Transverse colon (tissue), 4 donors: Measurements from ENCODE around the gene ASAH2. TPM values are rescaled to one million over a fixed set of nuclear protein-coding genes. Genes with fewer than 3 reads are reported as not detected.
A peak's percentile ranks its signal among the peaks of the same experiment; 100 is the strongest.

Experiments used
- DNase-seq: peaks from one replicate; pipeline ENCODE4 v3.0.0-alpha.2; 2019
- H3K27ac ChIP-seq, 4 donors: fragments of 200-600 bp; sonication (generic); 2 replicates each; pipeline ENCODE4 v1.5.1; 2016 to 2018; ENCODE audit warnings: inconsistent platforms in 4 of 4
- H3K27me3 ChIP-seq: fragments of 200-600 bp; sonication (generic); 2 replicates; pipeline ENCODE4 v1.5.1; 2017; ENCODE audit warnings: inconsistent platforms
- H3K36me3 ChIP-seq, 4 donors: fragments of 200-600 bp; sonication (generic); 2 replicates each; pipeline ENCODE4 v1.5.1; 2017 to 2019; ENCODE audit warnings: inconsistent platforms in 4 of 4
- H3K4me1 ChIP-seq, 4 donors: fragments of 200-600 bp; sonication (generic); 2 replicates each; pipeline ENCODE4 v1.5.1; 2017 to 2020; ENCODE audit warnings: inconsistent platforms in 4 of 4
- H3K4me3 ChIP-seq, 4 donors: fragments of 200-600 bp; sonication (generic); 1 replicate in 1 of 4; 2 replicates in 3 of 4; pipeline versions ENCODE4 v1.5.1 to v1.6.1; 2017 to 2019; ENCODE audit warnings: inconsistent platforms in 4 of 4
- H3K9me3 ChIP-seq, 2 donors: fragments of 200-600 bp; sonication (generic); 2 replicates each; pipeline ENCODE4 v1.5.1; 2017 to 2019; ENCODE audit warnings: inconsistent platforms in 2 of 2
- EP300 ChIP-seq: sonication (generic); formaldehyde crosslinking; IDR thresholded peaks from one replicate; pipeline ENCODE4 v1.6.1; 2017; ENCODE audit warnings: antibody characterized with exemption, low read depth
- POLR2A ChIP-seq: fragments of 450-650 bp; IDR thresholded peaks from one replicate; pipeline ENCODE4 v1.6.1; 2016; ENCODE audit warnings: antibody characterized with exemption, mild to moderate bottlenecking, moderate library complexity
- POLR2AphosphoS5 ChIP-seq, 3 donors: sonication (generic); formaldehyde crosslinking; IDR thresholded peaks; one replicate each; pipeline ENCODE4 v1.6.1; 2016; ENCODE audit warnings: antibody characterized with exemption in 3 of 3
- WGBS, 2 donors: methylation state at CpG; one replicate each; pipeline ENCODE4 v1.1.5; 2018; ENCODE audit warnings: low coverage in 1 of 2; 5-methylcytosine and 5-hydroxymethylcytosine counted together
- in situ Hi-C, 4 donors: fragments of 200-750 bp; cut with MboI; loops; one replicate each; pipeline versions ENCODE4 v1.15.0 to v1.15.1; 2017; ENCODE audit warnings: low sequenced_read_pairs in 3 of 4, low pct_ligation_motif_present in 1 of 4, low pct_unique_long_range_greater_than_20kb in 1 of 4
- intact Hi-C: fragments of 100-400 bp; cut with DNase I; formaldehyde crosslinking; loops from one replicate; pipeline ENCODE4 v1.15.1; 2023; ENCODE audit warnings: low total_unique reads
- total RNA-seq, 4 donors: library from RNA; depleted of rRNA; stranded (reverse); fragments of >200 nt; gene quantifications; one replicate each; pipeline ENCODE4 v1.1.0, GENCODE V29; 2016
- TF ChIP-seq, protein P1 (sequence below), 5 experiments: fragments of 200-600 bp in 3 of 5; fragments of 450-650 bp in 2 of 5; sonication (generic) in 3 of 5; IDR thresholded peaks; 1 replicate in 2 of 5; 2 replicates in 3 of 5; pipeline ENCODE4 v1.5.1; 2016 to 2017; ENCODE audit warnings: antibody characterized with exemption in 5 of 5, inconsistent platforms in 3 of 5, mild to moderate bottlenecking in 2 of 5, moderate library complexity in 1 of 5

ASAH2 gene
- total RNA-seq, 4 donors from 2014 or later, result 0.32 to 0.75 (median 0.40) TPM

GRCh38 chr10:50291261-50291850, 40.0 kb upstream of the ASAH2 start:
- H3K9me3 ChIP-seq, result no peaks in the 10 kb centered on the region
- peaks cover 0 to 3% (median 0%) of the 10 kb centered on the region in 4 donors for H3K4me1 ChIP-seq
- H3K27ac ChIP-seq, result no peak overlapping the region
- in situ Hi-C loops, result no loop called here
- WGBS, 2 donors, result 50 to 74% methylated on average over 1 of the region's 1 CpG
- H3K27me3 ChIP-seq, result no peaks in the 10 kb centered on the region
- DNase-seq, result no peak
- intact Hi-C loops, result loop anchor here (10.0 kb wide), 1 partner anchor 343 kb away; no protein-coding TSS in a partner anchor
- no peak for TF ChIP-seq POLR2AphosphoS5 (IDR thresholded peaks at IDR 0.05)
- TF ChIP-seq, protein P1, sequence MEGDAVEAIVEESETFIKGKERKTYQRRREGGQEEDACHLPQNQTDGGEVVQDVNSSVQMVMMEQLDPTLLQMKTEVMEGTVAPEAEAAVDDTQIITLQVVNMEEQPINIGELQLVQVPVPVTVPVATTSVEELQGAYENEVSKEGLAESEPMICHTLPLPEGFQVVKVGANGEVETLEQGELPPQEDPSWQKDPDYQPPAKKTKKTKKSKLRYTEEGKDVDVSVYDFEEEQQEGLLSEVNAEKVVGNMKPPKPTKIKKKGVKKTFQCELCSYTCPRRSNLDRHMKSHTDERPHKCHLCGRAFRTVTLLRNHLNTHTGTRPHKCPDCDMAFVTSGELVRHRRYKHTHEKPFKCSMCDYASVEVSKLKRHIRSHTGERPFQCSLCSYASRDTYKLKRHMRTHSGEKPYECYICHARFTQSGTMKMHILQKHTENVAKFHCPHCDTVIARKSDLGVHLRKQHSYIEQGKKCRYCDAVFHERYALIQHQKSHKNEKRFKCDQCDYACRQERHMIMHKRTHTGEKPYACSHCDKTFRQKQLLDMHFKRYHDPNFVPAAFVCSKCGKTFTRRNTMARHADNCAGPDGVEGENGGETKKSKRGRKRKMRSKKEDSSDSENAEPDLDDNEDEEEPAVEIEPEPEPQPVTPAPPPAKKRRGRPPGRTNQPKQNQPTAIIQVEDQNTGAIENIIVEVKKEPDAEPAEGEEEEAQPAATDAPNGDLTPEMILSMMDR (IDR thresholded peaks at IDR 0.05), result peak in 3 of 5 experiments; percentile 16 to 17 (median 16)
- no peaks in the 10 kb centered on the region for H3K36me3 ChIP-seq
- H3K4me3 ChIP-seq, result no peak overlapping the region

GRCh38 chr10:50289196-50289595, 37.9 kb upstream of the ASAH2 start:
- TF ChIP-seq POLR2AphosphoS5 (IDR thresholded peaks at IDR 0.05), result no peak
- TF ChIP-seq, protein P1 (IDR thresholded peaks at IDR 0.05), result no peak
- TF ChIP-seq EP300, result no peak
- intact Hi-C loops (no loop called here), in situ Hi-C loops (no loop called here)
- WGBS, 2 donors, result 68 to 88% methylated on average over 4 to 6 of the region's 6 CpGs
- Histone ChIP-seq H3K36me3 (no peaks in the 10 kb centered on the region), H3K4me3 (no peak overlapping the region), H3K9me3 (no peaks in the 10 kb centered on the region), H3K27ac (no peak overlapping the region), H3K27me3 (no peaks in the 10 kb centered on the region), H3K4me1 (peaks cover 0 to 3% (median 0%) of the 10 kb centered on the region in 4 donors)
- no peak for DNase-seq

GRCh38 chr10:50286996-50287803, 35.9 kb upstream of the ASAH2 start:
- Histone ChIP-seq H3K4me1 (no peaks in the 10 kb centered on the region), H3K9me3 (no peaks in the 10 kb centered on the region), H3K36me3 (no peaks in the 10 kb centered on the region), H3K27ac (no peak overlapping the region), H3K27me3 (peaks cover 7% of the 10 kb centered on the region), H3K4me3 (no peak overlapping the region)
- no peak for DNase-seq
- in situ Hi-C loops (no loop called here), intact Hi-C loops (no loop called here)
- 42 to 80% methylated on average over 4 to 9 of the region's 9 CpGs for WGBS, 2 donors
- TF ChIP-seq POLR2A (no peak), EP300 (no peak), POLR2AphosphoS5 (IDR thresholded peaks at IDR 0.05) (no peak)
- TF ChIP-seq, protein P1 (IDR thresholded peaks at IDR 0.05), result no peak

DNA sequence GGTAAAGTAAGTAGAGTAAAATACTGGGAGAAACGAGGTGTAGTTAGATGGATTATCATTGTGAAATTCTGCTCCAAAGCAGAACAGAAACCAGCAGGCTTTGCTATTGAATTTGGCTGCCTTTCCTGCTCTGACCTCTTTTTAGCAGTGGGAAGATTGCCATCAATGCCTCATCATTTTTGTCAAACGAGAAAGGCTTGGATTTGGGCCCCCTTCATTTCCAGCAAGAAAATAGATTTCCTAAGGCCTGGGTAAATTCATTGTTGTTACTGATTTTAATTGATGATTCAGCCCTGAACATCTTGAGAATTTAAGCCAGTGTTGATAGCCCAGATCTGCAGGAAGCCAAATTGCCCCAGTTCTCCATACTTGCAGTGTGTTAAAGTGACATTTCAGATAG, 35.2 kb upstream of the ASAH2 start:
- intact Hi-C loops (no loop called here), in situ Hi-C loops (no loop called here)
- Histone ChIP-seq H3K4me3 (no peak overlapping the region), H3K27ac (no peak overlapping the region), H3K4me1 (no peaks in the 10 kb centered on the region), H3K36me3 (no peaks in the 10 kb centered on the region), H3K27me3 (peaks cover 7% of the 10 kb centered on the region), H3K9me3 (no peaks in the 10 kb centered on the region)
- DNase-seq, result no peak
- WGBS, 2 donors, result 44 to 50% methylated on average over 2 of the region's 2 CpGs
- TF ChIP-seq POLR2AphosphoS5 (IDR thresholded peaks at IDR 0.05) (no peak), POLR2A (no peak), EP300 (no peak)
- TF ChIP-seq, protein P1 (IDR thresholded peaks at IDR 0.05), result no peak
